Vagina (tissue), 2 donors: ENCODE results near the gene FAM163A. TPM values are rescaled to one million over a fixed set of nuclear protein-coding genes. Genes with fewer than 3 reads are reported as not detected.

ENCODE experiments used
- DNase-seq, 2 donors: peaks; one replicate each; pipeline ENCODE4 v3.0.0-alpha.2; 2017; ENCODE audit errors: extremely low spot score in 2 of 2
- H3K27ac ChIP-seq: fragments of 200-600 bp; sonication (generic); one replicate; pipeline ENCODE4 v1.5.1; 2019
- H3K27me3 ChIP-seq: fragments of 200-600 bp; sonication (generic); one replicate; pipeline ENCODE4 v1.5.1; 2019
- H3K36me3 ChIP-seq, 2 donors: fragments of 200-600 bp; sonication (generic); one replicate each; pipeline ENCODE4 v1.5.1; 2017 to 2019
- H3K4me1 ChIP-seq: fragments of 200-600 bp; sonication (generic); one replicate; pipeline ENCODE4 v1.5.1; 2019
- H3K4me3 ChIP-seq, 2 donors: fragments of 200-600 bp; sonication (generic); 1 replicate in 1 of 2; 2 replicates in 1 of 2; pipeline ENCODE4 v1.5.1; 2016 to 2019
- H3K9me3 ChIP-seq: fragments of 200-600 bp; sonication (generic); one replicate; pipeline ENCODE4 v1.5.1; 2019
- CTCF ChIP-seq, 3 experiments: fragments of 450-650 bp in 2 of 3; fragments of 200-600 bp in 1 of 3; sonication (generic) in 1 of 3; IDR thresholded peaks; one replicate each; pipeline ENCODE4 v1.5.1; 2017 to 2019; ENCODE audit warnings: antibody characterized with exemption in 3 of 3, mild to moderate bottlenecking in 2 of 3, moderate library complexity in 2 of 3
- POLR2A ChIP-seq, 2 donors: fragments of 450-650 bp; IDR thresholded peaks; one replicate each; pipeline ENCODE4 v1.6.1; 2017; ENCODE audit warnings: antibody characterized with exemption in 2 of 2, mild to moderate bottlenecking in 2 of 2, moderate library complexity in 2 of 2
- POLR2AphosphoS5 ChIP-seq, 2 donors: sonication (generic); formaldehyde crosslinking; IDR thresholded peaks; one replicate each; pipeline ENCODE4 v1.9.0; 2017; ENCODE audit warnings: antibody characterized with exemption in 2 of 2, mild to moderate bottlenecking in 2 of 2, low read depth in 1 of 2; ENCODE audit not compliant: insufficient read depth in 1 of 2
- intact Hi-C: fragments of 100-400 bp; cut with DNase I; formaldehyde crosslinking; loops from one replicate; pipeline ENCODE4 v1.15.1; 2023
- total RNA-seq: library from RNA; depleted of rRNA; stranded (reverse); fragments of >200 nt; gene quantifications from one replicate; pipeline ENCODE4 v1.2.3, GENCODE V29; 2016

The FAM163A gene
- total RNA-seq, 1 donor from 2014 or later = 2.5 TPM

DNA sequence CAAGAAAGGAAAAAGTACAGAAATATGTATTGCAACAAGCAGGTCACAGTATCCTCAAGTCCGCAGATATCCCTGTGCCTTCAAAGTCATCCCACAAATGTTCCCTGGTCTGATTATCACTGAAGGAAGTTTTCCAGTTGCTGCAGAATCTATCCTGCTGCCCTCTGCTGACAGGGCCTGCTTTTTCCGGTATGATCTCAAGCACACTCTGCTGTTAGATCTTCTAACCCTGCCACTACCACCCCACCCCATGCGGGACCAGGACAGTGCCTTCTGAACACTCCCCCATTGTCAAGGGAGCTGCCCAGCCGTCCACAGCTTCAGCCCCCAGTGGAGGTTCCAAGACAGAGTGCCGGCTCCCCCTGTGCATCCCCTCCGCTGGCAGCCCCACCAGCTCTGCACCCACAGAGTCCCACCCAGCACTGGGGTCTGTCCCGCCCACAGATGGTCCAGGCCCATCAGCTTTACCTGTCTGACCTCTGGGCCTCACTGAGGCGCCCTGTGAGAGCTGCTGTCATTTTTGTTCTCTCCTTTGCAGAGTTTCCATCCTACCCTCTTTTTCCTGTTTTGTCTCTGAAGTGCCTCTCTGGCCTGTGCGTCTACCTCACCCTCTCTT is 27.9 kb downstream of the FAM163A start:
- DNase-seq = no peak
- H3K27ac ChIP-seq = no peak overlapping the region
- H3K27me3 ChIP-seq = no peaks in the 10 kb centered on the region
- intact Hi-C loops = no loop called here
- no peaks in the 10 kb centered on the region for H3K36me3 ChIP-seq
- TF ChIP-seq POLR2A (IDR thresholded peaks at IDR 0.05) (no peak), CTCF (IDR thresholded peaks at IDR 0.05) (no peak), POLR2AphosphoS5 (IDR thresholded peaks at IDR 0.05; ENCODE audit: insufficient read depth in 1 of 2, low read depth in 1 of 2) (no peak)
- no peaks in the 10 kb centered on the region for H3K4me1 ChIP-seq
- H3K4me3 ChIP-seq = no peak overlapping the region
- H3K9me3 ChIP-seq = no peaks in the 10 kb centered on the region

- H3K4me1 ChIP-seq = no peaks in the 10 kb centered on the region
- no peak overlapping the region for H3K27ac ChIP-seq
- no peaks in the 10 kb centered on the region for H3K9me3 ChIP-seq
- H3K27me3 ChIP-seq = no peaks in the 10 kb centered on the region
- DNase-seq = no peak
- TF ChIP-seq CTCF (IDR thresholded peaks at IDR 0.05) (no peak), POLR2AphosphoS5 (IDR thresholded peaks at IDR 0.05; ENCODE audit: insufficient read depth in 1 of 2, low read depth in 1 of 2) (no peak), POLR2A (IDR thresholded peaks at IDR 0.05) (no peak)
- H3K4me3 ChIP-seq = no peak overlapping the region
- no peaks in the 10 kb centered on the region for H3K36me3 ChIP-seq
- intact Hi-C loops = no loop called here
Measured at GRCh38 chr1:179773264-179773663, 30.2 kb downstream of the FAM163A start.

DNA sequence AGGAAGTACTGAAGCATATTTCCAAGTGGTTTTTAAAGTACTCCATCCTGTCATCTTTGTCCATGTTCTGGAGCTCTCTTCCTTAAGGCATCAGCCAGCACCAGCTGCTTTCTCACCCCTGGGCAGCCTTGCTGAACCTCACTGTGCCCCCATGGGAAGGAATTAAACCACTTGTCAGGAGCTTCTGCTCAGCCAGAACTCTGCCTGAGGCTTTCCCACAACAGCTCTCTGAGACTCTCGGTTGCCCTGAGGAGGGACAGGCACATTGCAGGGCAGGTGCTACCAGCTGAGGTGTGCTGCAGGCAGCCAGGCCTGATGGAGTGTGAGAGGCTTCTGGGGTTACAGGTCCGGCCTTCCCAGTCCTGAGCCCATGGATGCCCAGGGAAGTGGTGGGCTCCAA is 30.9 kb downstream of the FAM163A start:
- H3K27ac ChIP-seq = no peak overlapping the region
- H3K4me3 ChIP-seq = no peak overlapping the region
- intact Hi-C loops = no loop called here
- no peaks in the 10 kb centered on the region for H3K27me3 ChIP-seq
- H3K36me3 ChIP-seq = no peaks in the 10 kb centered on the region
- no peak for DNase-seq
- TF ChIP-seq POLR2A (IDR thresholded peaks at IDR 0.05) = no peak
- H3K4me1 ChIP-seq = no peaks in the 10 kb centered on the region
- H3K9me3 ChIP-seq = no peaks in the 10 kb centered on the region

DNA sequence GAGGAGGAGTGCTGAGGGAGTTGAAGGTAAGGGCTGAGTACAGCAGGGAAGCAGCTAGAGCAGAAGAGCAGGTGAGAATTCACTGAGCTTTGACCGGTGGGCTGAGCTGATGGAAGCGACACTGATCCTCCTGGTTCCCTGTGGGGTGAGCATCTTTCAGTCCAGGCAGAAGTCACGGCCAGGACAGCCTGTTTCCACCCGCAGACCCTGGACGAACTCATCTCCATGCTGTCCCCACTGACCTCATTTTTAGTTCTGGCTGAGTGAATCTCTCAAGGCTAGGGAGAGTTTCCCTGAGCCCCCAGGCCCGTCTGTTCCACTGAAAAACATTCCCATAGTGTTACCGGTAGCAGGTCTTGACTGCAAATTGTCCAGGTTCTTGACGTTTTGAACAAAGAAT is 31.5 kb downstream of the FAM163A start:
- intact Hi-C loops = no loop called here
- no peak for DNase-seq

DNA sequence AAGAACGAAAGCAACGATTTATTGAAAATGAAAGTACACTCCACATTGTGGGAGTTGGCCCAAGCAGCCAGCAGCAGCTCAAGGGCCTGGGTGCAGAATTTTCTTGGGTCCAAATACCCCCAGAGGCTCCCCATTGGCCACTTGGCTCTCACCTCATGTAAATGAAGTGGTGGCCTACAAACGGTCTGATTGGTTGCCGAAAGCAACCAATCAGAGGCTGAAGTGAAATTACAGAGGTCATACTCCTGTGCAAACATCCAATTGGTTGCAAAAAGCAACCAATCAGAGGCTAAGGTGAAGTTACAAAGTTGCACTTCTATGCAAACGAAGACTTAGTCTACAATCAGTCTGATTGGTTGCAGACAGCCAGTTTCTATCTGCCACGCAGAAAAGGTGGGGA is 31.9 kb downstream of the FAM163A start:
- Histone ChIP-seq H3K36me3 (no peaks in the 10 kb centered on the region), H3K9me3 (no peaks in the 10 kb centered on the region), H3K4me3 (no peak overlapping the region), H3K27me3 (no peaks in the 10 kb centered on the region), H3K4me1 (no peaks in the 10 kb centered on the region), H3K27ac (no peak overlapping the region)
- TF ChIP-seq POLR2A (IDR thresholded peaks at IDR 0.05) = no peak
- TF ChIP-seq POLR2AphosphoS5 (IDR thresholded peaks at IDR 0.05; ENCODE audit: insufficient read depth in 1 of 2, low read depth in 1 of 2) = no peak
- DNase-seq = no peak
- intact Hi-C loops = no loop called here

More for the DNA sequence above, 31.5 kb downstream of the FAM163A start:
- no peaks in the 10 kb centered on the region for H3K27me3 ChIP-seq
- H3K27ac ChIP-seq = no peak overlapping the region
- H3K9me3 ChIP-seq = no peaks in the 10 kb centered on the region
- H3K36me3 ChIP-seq = no peaks in the 10 kb centered on the region
- H3K4me3 ChIP-seq = no peak overlapping the region
- no peak for TF ChIP-seq CTCF (IDR thresholded peaks at IDR 0.05)
- TF ChIP-seq POLR2AphosphoS5 (IDR thresholded peaks at IDR 0.05; ENCODE audit: insufficient read depth in 1 of 2, low read depth in 1 of 2) = no peak
- no peak for TF ChIP-seq POLR2A (IDR thresholded peaks at IDR 0.05)
- no peaks in the 10 kb centered on the region for H3K4me1 ChIP-seq

DNA sequence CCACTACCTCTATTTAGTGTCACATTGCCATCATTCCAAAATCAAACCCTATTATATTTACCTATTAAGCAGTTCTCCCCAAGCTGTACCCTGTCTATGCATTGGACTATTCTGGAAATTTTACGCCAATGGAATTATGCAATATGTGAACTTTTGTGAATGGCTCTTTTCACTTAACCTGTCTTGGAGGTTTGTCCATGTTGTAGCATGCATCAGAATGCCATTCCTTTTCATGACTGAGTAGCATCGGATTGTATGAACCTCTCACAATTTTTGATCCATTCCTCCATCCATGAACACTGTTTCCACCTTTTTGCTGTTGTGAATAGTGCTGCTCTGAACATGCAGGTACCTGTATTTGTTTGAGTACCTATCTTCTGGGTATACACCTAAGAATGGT is 33.7 kb downstream of the FAM163A start:
- no peak for DNase-seq
- H3K36me3 ChIP-seq = no peaks in the 10 kb centered on the region
- H3K9me3 ChIP-seq = no peaks in the 10 kb centered on the region
- no peaks in the 10 kb centered on the region for H3K4me1 ChIP-seq
- intact Hi-C loops = no loop called here
- H3K4me3 ChIP-seq = no peak overlapping the region
- no peak overlapping the region for H3K27ac ChIP-seq
- no peaks in the 10 kb centered on the region for H3K27me3 ChIP-seq
- no peak for TF ChIP-seq CTCF (IDR thresholded peaks at IDR 0.05)
- no peak for TF ChIP-seq POLR2A (IDR thresholded peaks at IDR 0.05)
- TF ChIP-seq POLR2AphosphoS5 (IDR thresholded peaks at IDR 0.05; ENCODE audit: insufficient read depth in 1 of 2, low read depth in 1 of 2) = no peak
